GM12874 (cell line): Measurements from ENCODE around the gene PCSK5.

Experiments
- TF ChIP-seq, protein P1 (sequence below): IDR thresholded peaks from 2 replicates; pipeline ENCODE4 v1.5.1; 2011; ENCODE audit warnings: low read depth, mild to moderate bottlenecking, control low read depth, low read length, moderate library complexity; ENCODE audit not compliant: insufficient read depth

PCSK5 gene

DNA sequence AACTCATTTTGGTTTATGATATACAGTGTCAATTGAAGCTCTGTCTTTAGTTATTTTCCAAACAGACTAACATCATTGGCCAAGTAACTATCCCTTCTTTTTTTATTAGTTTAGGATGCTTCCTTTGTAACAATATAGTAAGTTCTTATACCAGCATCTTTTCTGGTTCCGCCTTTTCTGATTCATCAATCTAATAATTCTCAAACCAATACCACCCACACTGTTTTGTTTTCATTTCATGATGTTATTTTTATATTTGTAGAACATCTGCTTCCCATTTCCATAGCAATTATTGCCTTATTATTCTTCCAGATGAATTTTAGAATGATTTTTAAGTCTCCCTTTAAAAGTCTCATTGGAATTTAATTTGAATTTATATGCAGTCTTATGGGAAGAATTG is 285.7 kb downstream of the PCSK5 start:
- TF ChIP-seq, protein P1, sequence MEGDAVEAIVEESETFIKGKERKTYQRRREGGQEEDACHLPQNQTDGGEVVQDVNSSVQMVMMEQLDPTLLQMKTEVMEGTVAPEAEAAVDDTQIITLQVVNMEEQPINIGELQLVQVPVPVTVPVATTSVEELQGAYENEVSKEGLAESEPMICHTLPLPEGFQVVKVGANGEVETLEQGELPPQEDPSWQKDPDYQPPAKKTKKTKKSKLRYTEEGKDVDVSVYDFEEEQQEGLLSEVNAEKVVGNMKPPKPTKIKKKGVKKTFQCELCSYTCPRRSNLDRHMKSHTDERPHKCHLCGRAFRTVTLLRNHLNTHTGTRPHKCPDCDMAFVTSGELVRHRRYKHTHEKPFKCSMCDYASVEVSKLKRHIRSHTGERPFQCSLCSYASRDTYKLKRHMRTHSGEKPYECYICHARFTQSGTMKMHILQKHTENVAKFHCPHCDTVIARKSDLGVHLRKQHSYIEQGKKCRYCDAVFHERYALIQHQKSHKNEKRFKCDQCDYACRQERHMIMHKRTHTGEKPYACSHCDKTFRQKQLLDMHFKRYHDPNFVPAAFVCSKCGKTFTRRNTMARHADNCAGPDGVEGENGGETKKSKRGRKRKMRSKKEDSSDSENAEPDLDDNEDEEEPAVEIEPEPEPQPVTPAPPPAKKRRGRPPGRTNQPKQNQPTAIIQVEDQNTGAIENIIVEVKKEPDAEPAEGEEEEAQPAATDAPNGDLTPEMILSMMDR = no peak

GRCh38 chr9:76177931-76178330 is 287.5 kb downstream of the PCSK5 start:
- TF ChIP-seq, protein P1 = no peak

DNA sequence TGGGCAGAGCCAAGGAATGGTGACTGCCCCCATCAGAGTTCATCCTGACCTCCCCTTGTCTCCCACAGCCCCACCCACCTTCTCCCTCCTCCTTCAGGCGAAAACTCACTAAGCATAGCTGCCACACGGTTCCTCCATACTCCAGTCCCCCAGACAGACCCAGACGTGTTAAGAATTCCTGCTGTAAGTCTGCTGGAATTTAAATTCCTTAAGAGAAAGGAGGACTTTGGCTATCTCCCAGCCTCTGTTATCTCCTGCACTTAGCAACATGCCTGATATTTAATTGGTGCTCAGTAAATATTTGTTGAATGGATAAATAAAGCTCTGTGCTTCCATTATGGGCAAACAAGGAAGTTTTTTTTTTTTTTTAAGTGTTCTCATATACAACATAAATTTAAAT is 290.1 kb downstream of the PCSK5 start:
- TF ChIP-seq, protein P1 = no peak

- TF ChIP-seq, protein P1 = no peak
These were observed 290.7 kb downstream of the PCSK5 start for GRCh38 chr9:76181020-76181641.

- TF ChIP-seq, protein P1 = no peak
These were observed 291.3 kb downstream of the PCSK5 start for GRCh38 chr9:76181781-76182180.

DNA sequence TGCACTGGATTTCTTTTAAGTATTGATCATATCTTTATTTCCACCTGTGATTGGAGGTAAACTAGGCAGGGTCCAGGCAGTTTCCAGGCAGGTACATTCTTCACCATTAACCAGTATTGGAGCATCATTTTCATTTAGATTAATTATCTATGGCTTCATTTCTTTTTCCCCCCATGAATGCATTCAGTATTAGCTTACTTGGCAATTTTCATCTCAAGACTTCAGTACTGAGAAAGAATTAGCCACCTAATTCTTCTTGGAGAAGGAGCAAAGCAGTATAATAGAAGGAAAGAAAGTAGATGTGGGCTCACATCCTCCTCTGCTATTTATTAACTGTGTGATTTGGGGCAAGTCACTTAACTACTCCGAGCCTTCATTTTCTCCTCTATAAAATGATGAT is 295.0 kb downstream of the PCSK5 start:
- TF ChIP-seq, protein P1 = no peak

- TF ChIP-seq, protein P1 = no peak
These were observed 297.8 kb downstream of the PCSK5 start for GRCh38 chr9:76188286-76188685.
